ENCODE results near the gene AGXT2. TPM values are rescaled to one million over a fixed set of nuclear protein-coding genes. Genes with fewer than 3 reads are reported as not detected.

Gene AGXT2
- total RNA-seq, 2 experiments from 2014 or later = not detected

GRCh38 chr5:34967540-34967939 lies 80.2 kb downstream of the AGXT2 start:
- CTCF ChIA-PET = interaction anchor here (1.0 to 1.8 kb wide), 2 partner anchors 10 to 36 kb away, joined by 4 to 5 read pairs; no protein-coding TSS in a partner anchor

GRCh38 chr5:34959323-34959722 lies 88.4 kb downstream of the AGXT2 start:
- CTCF ChIA-PET = interaction anchor here (4.0 kb wide), 1 partner anchor 43 kb away, joined by 24 read pairs; no protein-coding TSS in a partner anchor
- no peaks in the 10 kb centered on the region for H3K9me3 Mint-ChIP-seq
- H3K4me3 Mint-ChIP-seq = no peak overlapping the region
- peaks cover 23% of the 10 kb centered on the region for H3K4me1 Mint-ChIP-seq
- H3K27me3 Mint-ChIP-seq = no peaks in the 10 kb centered on the region
- no peak overlapping the region for H3K27ac Mint-ChIP-seq
- DNase-seq = peak; percentile 21
- POLR2A ChIA-PET = interaction anchor here (1.1 to 1.6 kb wide), 2 partner anchors 22 to 44 kb away, joined by 3 to 5 read pairs; partner anchors contain the start of genes BRIX1 and RAD1
- peaks cover 13% of the 10 kb centered on the region for H3K36me3 Mint-ChIP-seq (ENCODE audit: low read depth)

More at GRCh38 chr5:34967540-34967939, 80.2 kb downstream of the AGXT2 start:
- DNase-seq = no peak
- Mint-ChIP-seq H3K36me3 (ENCODE audit: low read depth) (peaks cover 19% of the 10 kb centered on the region), H3K4me3 (no peak overlapping the region), H3K27me3 (no peaks in the 10 kb centered on the region), H3K27ac (no peak overlapping the region), H3K4me1 (no peaks in the 10 kb centered on the region), H3K9me3 (peaks cover 10% of the 10 kb centered on the region)
- POLR2A ChIA-PET = no interaction called here

GRCh38 chr5:34957857-34958690 lies 89.7 kb downstream of the AGXT2 start:
- H3K4me1 Mint-ChIP-seq = peaks cover 23% of the 10 kb centered on the region

GRCh38 chr5:34957321-34957720 lies 90.4 kb downstream of the AGXT2 start:
- H3K36me3 Mint-ChIP-seq (ENCODE audit: low read depth) = peaks cover 20% of the 10 kb centered on the region
- no peak overlapping the region for H3K4me3 Mint-ChIP-seq
- POLR2A ChIA-PET = no interaction called here
- no peak overlapping the region for H3K27ac Mint-ChIP-seq
- CTCF ChIA-PET = interaction anchor here (0.7 to 4.0 kb wide), 4 partner anchors 9 to 45 kb away, joined by 3 to 24 read pairs (median 6); partner anchors contain the start of gene DNAJC21
- peaks cover 23% of the 10 kb centered on the region for H3K4me1 Mint-ChIP-seq
- no peak for DNase-seq
- no peaks in the 10 kb centered on the region for H3K27me3 Mint-ChIP-seq
- no peaks in the 10 kb centered on the region for H3K9me3 Mint-ChIP-seq

More at GRCh38 chr5:34957857-34958690, 89.7 kb downstream of the AGXT2 start:
- DNase-seq = no peak
- Mint-ChIP-seq H3K27me3 (no peaks in the 10 kb centered on the region), H3K36me3 (ENCODE audit: low read depth) (peaks cover 15% of the 10 kb centered on the region), H3K9me3 (no peaks in the 10 kb centered on the region), H3K4me3 (no peak overlapping the region), H3K27ac (no peak overlapping the region)
- POLR2A ChIA-PET = interaction anchor here (1.1 to 1.6 kb wide), 2 partner anchors 21 to 43 kb away, joined by 3 to 5 read pairs; partner anchors contain the start of genes BRIX1 and RAD1
- CTCF ChIA-PET = interaction anchor here (0.7 to 4.0 kb wide), 4 partner anchors 8 to 45 kb away, joined by 3 to 24 read pairs (median 6); partner anchors contain the start of gene DNAJC21

Other genes with a start within 250 kb of the AGXT2 start
- not detected for gene TTC23L, start 208.8 kb downstream of the AGXT2 start, total RNA-seq
- 10 to 100 TPM; 27.5 to 29.2 TPM for gene RAD1, start 132.4 kb downstream of the AGXT2 start, total RNA-seq
- gene BRIX1, start 132.2 kb downstream of the AGXT2 start, total RNA-seq = 10 to 100 TPM; 33.0 to 36.0 TPM
- gene DNAJC21, start 118.4 kb downstream of the AGXT2 start, total RNA-seq = 10 to 100 TPM; 53.8 to 56.8 TPM
- gene PRLR, start 182.5 kb upstream of the AGXT2 start, total RNA-seq = not detected

Measured in activated CD4-positive, alpha-beta memory T cell treated with anti-CD3 and anti-CD28 coated beads, Interleukin-2, amount 10 ng/mL, durations not matched to agents 7 days and 5 days (primary cell).